ENCODE measurements around the gene GBGT1.

DNA sequence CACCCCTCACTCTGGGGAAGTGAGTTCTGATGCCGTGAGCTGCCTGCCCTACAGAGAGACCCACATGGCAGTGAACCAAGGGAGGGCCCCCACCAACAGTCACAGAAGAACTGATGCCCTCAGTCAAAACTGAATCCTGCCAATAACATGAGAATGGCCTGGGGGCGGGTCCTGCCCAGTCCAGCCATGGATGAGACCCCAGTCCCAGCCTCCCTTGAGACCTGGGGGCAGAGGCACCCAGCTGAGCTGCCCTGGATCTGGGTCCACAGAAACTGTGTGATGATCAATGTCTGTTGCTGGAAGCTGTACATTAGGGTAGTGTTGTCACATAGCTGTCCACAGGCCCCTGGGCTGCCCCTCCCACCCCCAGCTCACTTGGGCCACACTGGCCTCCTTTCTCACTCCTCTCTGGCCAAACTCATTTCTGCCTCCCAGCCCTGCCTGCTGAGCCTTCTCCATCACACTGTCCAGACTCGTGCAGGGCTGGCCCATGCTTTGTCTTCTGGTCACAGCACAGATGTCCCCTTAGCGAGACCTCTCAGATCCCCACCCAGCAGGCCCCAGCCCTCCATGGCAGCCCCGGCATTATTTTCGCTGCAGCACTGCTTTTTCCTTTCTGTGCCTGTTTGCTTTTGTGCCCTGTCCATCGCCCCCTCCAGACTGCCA is 16.8 kb downstream of the GBGT1 start:
- TF ChIP-seq POLR2A (IDR thresholded peaks at IDR 0.05): no peak
- TF ChIP-seq, protein P1, sequence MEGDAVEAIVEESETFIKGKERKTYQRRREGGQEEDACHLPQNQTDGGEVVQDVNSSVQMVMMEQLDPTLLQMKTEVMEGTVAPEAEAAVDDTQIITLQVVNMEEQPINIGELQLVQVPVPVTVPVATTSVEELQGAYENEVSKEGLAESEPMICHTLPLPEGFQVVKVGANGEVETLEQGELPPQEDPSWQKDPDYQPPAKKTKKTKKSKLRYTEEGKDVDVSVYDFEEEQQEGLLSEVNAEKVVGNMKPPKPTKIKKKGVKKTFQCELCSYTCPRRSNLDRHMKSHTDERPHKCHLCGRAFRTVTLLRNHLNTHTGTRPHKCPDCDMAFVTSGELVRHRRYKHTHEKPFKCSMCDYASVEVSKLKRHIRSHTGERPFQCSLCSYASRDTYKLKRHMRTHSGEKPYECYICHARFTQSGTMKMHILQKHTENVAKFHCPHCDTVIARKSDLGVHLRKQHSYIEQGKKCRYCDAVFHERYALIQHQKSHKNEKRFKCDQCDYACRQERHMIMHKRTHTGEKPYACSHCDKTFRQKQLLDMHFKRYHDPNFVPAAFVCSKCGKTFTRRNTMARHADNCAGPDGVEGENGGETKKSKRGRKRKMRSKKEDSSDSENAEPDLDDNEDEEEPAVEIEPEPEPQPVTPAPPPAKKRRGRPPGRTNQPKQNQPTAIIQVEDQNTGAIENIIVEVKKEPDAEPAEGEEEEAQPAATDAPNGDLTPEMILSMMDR (IDR thresholded peaks at IDR 0.05): no peak

Data from stomach (tissue), 4 donors.